H1 (cell line): Measurements from ENCODE around the gene IGF2BP3. TPM values are rescaled to one million over a fixed set of nuclear protein-coding genes. Genes with fewer than 3 reads are reported as not detected.

ENCODE experiments used
- ASH2L ChIP-seq: fragments of 200-600, 300-600 bp; sonication (generic); IDR thresholded peaks from one replicate; pipeline ENCODE4 v1.7.1; 2017; ENCODE audit warnings: low read length
- BACH1 ChIP-seq: IDR thresholded peaks from 2 replicates; pipeline ENCODE4 v1.6.1; 2012; ENCODE audit warnings: low read length, improper control_type of control experiment
- BCL11A ChIP-seq, 2 experiments: IDR thresholded peaks; one replicate each; pipeline ENCODE4 v1.6.1; 2011; ENCODE audit warnings: low read depth in 2 of 2, low read length in 2 of 2, mild to moderate bottlenecking in 2 of 2
- CTBP2 ChIP-seq: IDR thresholded peaks from 2 replicates; pipeline ENCODE4 v1.7.0; 2011; ENCODE audit warnings: borderline replicate concordance, mild to moderate bottlenecking, moderate library complexity, mixed read lengths, low read length; ENCODE audit not compliant: insufficient read depth, insufficient read length
- CTCF ChIP-seq, 3 experiments: IDR thresholded peaks; 1 replicate in 2 of 3; 2 replicates in 1 of 3; pipeline versions ENCODE4 v1.5.1 to v1.6.1; 2011; ENCODE audit warnings: low read length in 3 of 3, mild to moderate bottlenecking in 3 of 3, inconsistent platforms in 2 of 3, low read depth in 1 of 3, moderate library complexity in 1 of 3; ENCODE audit not compliant: insufficient read depth in 1 of 3; ENCODE audit errors: control extremely low read depth in 1 of 3
- EGR1 ChIP-seq: IDR thresholded peaks from 2 replicates; pipeline ENCODE4 v1.6.1; 2011; ENCODE audit warnings: low read depth, low read length, borderline replicate concordance
- EP300 ChIP-seq, 2 experiments: IDR thresholded peaks; 1 replicate in 1 of 2; 2 replicates in 1 of 2; pipeline ENCODE4 v1.6.1; 2011 to 2012; ENCODE audit warnings: low read depth in 2 of 2, low read length in 2 of 2, mild to moderate bottlenecking in 2 of 2, borderline replicate concordance in 1 of 2, inconsistent platforms in 1 of 2, moderate library complexity in 1 of 2
- GABPA ChIP-seq: IDR thresholded peaks from 2 replicates; pipeline ENCODE4 v1.6.1; 2011; ENCODE audit warnings: mild to moderate bottlenecking, low read length, moderate library complexity, borderline replicate concordance; ENCODE audit not compliant: insufficient read depth
- GTF2F1 ChIP-seq: IDR thresholded peaks from 2 replicates; pipeline ENCODE4 v1.6.1; 2012; ENCODE audit warnings: low read depth, low read length, improper control_type of control experiment, borderline replicate concordance
- JUN ChIP-seq: IDR thresholded peaks from 2 replicates; pipeline ENCODE4 v1.6.1; 2011; ENCODE audit warnings: low read depth, mild to moderate bottlenecking, improper control_type of control experiment, low read length
- KDM1A ChIP-seq: fragments of 200-600, 300-600 bp; sonication (generic); IDR thresholded peaks from 2 replicates; pipeline ENCODE4 v1.7.1; 2016; ENCODE audit warnings: mild to moderate bottlenecking, low read length, borderline replicate concordance
- MAFK ChIP-seq: IDR thresholded peaks from 2 replicates; pipeline ENCODE4 v1.6.1; 2012; ENCODE audit warnings: low read depth, mild to moderate bottlenecking, improper control_type of control experiment, low read length
- NANOG ChIP-seq: IDR thresholded peaks from 2 replicates; pipeline ENCODE4 v1.6.1; 2011; ENCODE audit warnings: low read length, low read depth, mild to moderate bottlenecking, inconsistent platforms; ENCODE audit not compliant: insufficient read depth, poor library complexity, severe bottlenecking
- POU5F1 ChIP-seq: IDR thresholded peaks from 2 replicates; pipeline ENCODE4 v1.6.1; 2011; ENCODE audit warnings: low read depth, mild to moderate bottlenecking, low read length, moderate library complexity
- RAD21 ChIP-seq, 2 experiments: IDR thresholded peaks in 1 of 2; conservative IDR thresholded peaks in 1 of 2; 2 replicates each; pipeline ENCODE4 v1.6.1; 2011; ENCODE audit warnings: low read depth in 2 of 2, low read length in 2 of 2, improper control_type of control experiment in 1 of 2, inconsistent platforms in 1 of 2, mild to moderate bottlenecking in 1 of 2, moderate library complexity in 1 of 2
- RBBP5 ChIP-seq: IDR thresholded peaks from 2 replicates; pipeline ENCODE4 v1.7.1; 2012; ENCODE audit warnings: low read depth, mild to moderate bottlenecking, inconsistent platforms, low read length, moderate library complexity, borderline replicate concordance
- RFX5 ChIP-seq: IDR thresholded peaks from 2 replicates; pipeline ENCODE4 v1.6.1; 2011; ENCODE audit warnings: low read depth, low read length, improper control_type of control experiment, borderline replicate concordance
- TBP ChIP-seq: IDR thresholded peaks from 2 replicates; pipeline ENCODE4 v1.6.1; 2011; ENCODE audit warnings: low read depth, low read length, improper control_type of control experiment
- YY1 ChIP-seq: IDR thresholded peaks from 2 replicates; pipeline ENCODE4 v1.6.1; 2011; ENCODE audit warnings: low read depth, mild to moderate bottlenecking, low read length
- polyA plus RNA-seq, 7 experiments: library from polyadenylated mRNA; depleted of rRNA in 3 of 7; stranded (reverse) in 5 of 7; unstranded in 2 of 7; fragments of >200 nt in 5 of 7; fragments of 200-250 nt in 2 of 7; gene quantifications; 1 replicate in 5 of 7; 2 replicates in 1 of 7; 4 replicates in 1 of 7; pipeline versions ENCODE4 v1.2.1 to v1.2.3, GENCODE V29; 2011 to 2013; ENCODE audit warnings: missing spikeins in 2 of 7, mixed read lengths in 2 of 7
- total RNA-seq: library from RNA; stranded (reverse); fragmentation: NEBNext Ultra II Directional; extraction: Animal tissue kit (Norgen Biotek cat#: 25700); gene quantifications from 2 replicates; pipeline ENCODE4 v1.2.1, GENCODE V29; 2021

Gene IGF2BP3
- total and polyA plus RNA-seq, 2 of the 8 experiments (the other 6 are each of a cell fraction or from before 2014, with no cell fraction given): 66.3 to 193 TPM

DNA sequence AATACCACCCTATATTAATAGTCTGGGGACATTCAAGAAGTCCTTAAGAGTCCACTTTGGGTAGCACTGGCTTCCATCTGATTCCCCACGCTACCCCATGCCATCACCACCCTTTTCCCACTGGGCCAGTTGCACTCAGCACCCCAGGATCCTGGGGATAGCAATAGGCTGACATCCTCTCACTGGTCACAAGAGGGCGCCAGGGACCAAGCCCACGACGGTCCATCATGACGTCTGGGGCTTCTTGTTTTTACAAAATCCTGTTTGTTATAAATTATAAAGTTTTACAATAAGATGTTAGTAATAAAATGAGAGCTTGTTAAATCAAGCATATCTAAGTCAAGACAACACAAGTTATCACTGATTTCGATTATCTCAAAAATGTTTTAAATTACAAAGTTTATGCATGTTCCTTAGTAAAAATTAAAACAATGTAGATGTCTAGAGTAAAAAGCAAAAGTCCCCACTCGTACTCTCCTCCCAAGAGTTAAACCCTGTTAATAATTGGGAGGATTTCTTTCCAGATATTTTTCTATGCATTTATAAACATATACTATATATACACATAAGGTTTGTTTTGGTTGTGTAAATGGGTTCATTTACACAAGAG is 208.3 kb downstream of the IGF2BP3 start (continued):
- TF ChIP-seq POU5F1 (no peak), BCL11A (IDR thresholded peaks at IDR 0.05; ENCODE audit: low read depth in 2 of 2, low read length in 2 of 2) (no peak), RFX5 (no peak), TBP (no peak), JUN (no peak), BACH1 (no peak), MAFK (no peak), CTBP2 (no peak), EGR1 (no peak), EP300 (IDR thresholded peaks at IDR 0.05; ENCODE audit: borderline replicate concordance in 1 of 2, low read depth in 2 of 2, low read length in 2 of 2) (no peak), CTCF (IDR thresholded peaks at IDR 0.05; ENCODE audit: control extremely low read depth in 1 of 3, insufficient read depth in 1 of 3, low read depth in 1 of 3, low read length in 3 of 3) (peak; percentile 86 to 97 (median 86)), RAD21 (IDR thresholded peaks at IDR 0.05 in 1 of 2, conservative IDR thresholded peaks at IDR 0.05 in 1 of 2; ENCODE audit: low read depth in 2 of 2, low read length in 2 of 2) (peak; percentile 80 to 91), GTF2F1 (no peak), RBBP5 (no peak), YY1 (peak; percentile 39; the same call in 1 of the 2 replicates), KDM1A (no peak), GABPA (no peak), NANOG (no peak), ASH2L (no peak)
